Lower leg skin (tissue), 3 donors: ENCODE measurements around the gene SYP.

Experiments
- POLR2A ChIP-seq, 2 donors: fragments of 450-650 bp; IDR thresholded peaks; one replicate each; pipeline ENCODE4 v1.6.1; 2016 to 2017; ENCODE audit warnings: antibody characterized with exemption in 2 of 2, mild to moderate bottlenecking in 1 of 2, moderate library complexity in 1 of 2
- TF ChIP-seq, protein P1 (sequence below), 3 donors: fragments of 450-650 bp; IDR thresholded peaks; one replicate each; pipeline ENCODE4 v1.5.1; 2016; ENCODE audit warnings: antibody characterized with exemption in 3 of 3, mild to moderate bottlenecking in 3 of 3, moderate library complexity in 2 of 3

- no peak for TF ChIP-seq POLR2A (IDR thresholded peaks at IDR 0.05)
- TF ChIP-seq, protein P1, sequence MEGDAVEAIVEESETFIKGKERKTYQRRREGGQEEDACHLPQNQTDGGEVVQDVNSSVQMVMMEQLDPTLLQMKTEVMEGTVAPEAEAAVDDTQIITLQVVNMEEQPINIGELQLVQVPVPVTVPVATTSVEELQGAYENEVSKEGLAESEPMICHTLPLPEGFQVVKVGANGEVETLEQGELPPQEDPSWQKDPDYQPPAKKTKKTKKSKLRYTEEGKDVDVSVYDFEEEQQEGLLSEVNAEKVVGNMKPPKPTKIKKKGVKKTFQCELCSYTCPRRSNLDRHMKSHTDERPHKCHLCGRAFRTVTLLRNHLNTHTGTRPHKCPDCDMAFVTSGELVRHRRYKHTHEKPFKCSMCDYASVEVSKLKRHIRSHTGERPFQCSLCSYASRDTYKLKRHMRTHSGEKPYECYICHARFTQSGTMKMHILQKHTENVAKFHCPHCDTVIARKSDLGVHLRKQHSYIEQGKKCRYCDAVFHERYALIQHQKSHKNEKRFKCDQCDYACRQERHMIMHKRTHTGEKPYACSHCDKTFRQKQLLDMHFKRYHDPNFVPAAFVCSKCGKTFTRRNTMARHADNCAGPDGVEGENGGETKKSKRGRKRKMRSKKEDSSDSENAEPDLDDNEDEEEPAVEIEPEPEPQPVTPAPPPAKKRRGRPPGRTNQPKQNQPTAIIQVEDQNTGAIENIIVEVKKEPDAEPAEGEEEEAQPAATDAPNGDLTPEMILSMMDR (IDR thresholded peaks at IDR 0.05): no peak
Observed at GRCh38 chrX:49249616-49250015, 49.6 kb upstream of the SYP start.
